ENCODE data around the gene UNC5C. TPM values are rescaled to one million over a fixed set of nuclear protein-coding genes. Genes with fewer than 3 reads are reported as not detected.

The UNC5C gene
- total RNA-seq, 1 donor from 2014 or later = 2.0 TPM

GRCh38 chr4:95377366-95377900 is 171.3 kb downstream of the UNC5C start:
- no peak for TF ChIP-seq CTCF (IDR thresholded peaks at IDR 0.05; ENCODE audit: borderline replicate concordance)
- intact Hi-C loops (cut with micrococcal nuclease) = no loop called here
- Histone ChIP-seq H3K4me1 (no peaks in the 10 kb centered on the region), H3K36me3 (no peaks in the 10 kb centered on the region), H3K9me3 (replicated peaks) (no peaks in the 10 kb centered on the region), H3K4me3 (no peak overlapping the region), H3K27me3 (ENCODE audit: low read depth) (no peaks in the 10 kb centered on the region), H3K27ac (replicated peaks) (no peak overlapping the region)
- no peak for DNase-seq

GRCh38 chr4:95371476-95372224 is 177.1 kb downstream of the UNC5C start:
- Histone ChIP-seq H3K4me1 (no peaks in the 10 kb centered on the region), H3K27me3 (ENCODE audit: low read depth) (no peaks in the 10 kb centered on the region), H3K9me3 (replicated peaks) (no peaks in the 10 kb centered on the region), H3K27ac (replicated peaks) (no peak overlapping the region), H3K4me3 (no peak overlapping the region), H3K36me3 (no peaks in the 10 kb centered on the region)
- TF ChIP-seq CTCF (IDR thresholded peaks at IDR 0.05; ENCODE audit: borderline replicate concordance) = no peak
- no peak for DNase-seq
- intact Hi-C loops (cut with micrococcal nuclease) = no loop called here

- H3K27ac ChIP-seq (replicated peaks) = no peak overlapping the region
- no peaks in the 10 kb centered on the region for H3K27me3 ChIP-seq (ENCODE audit: low read depth)
- H3K9me3 ChIP-seq (replicated peaks) = no peaks in the 10 kb centered on the region
- no peaks in the 10 kb centered on the region for H3K36me3 ChIP-seq
- DNase-seq = no peak
- intact Hi-C loops (cut with micrococcal nuclease) = no loop called here
- TF ChIP-seq CTCF (IDR thresholded peaks at IDR 0.05; ENCODE audit: borderline replicate concordance) = no peak
- no peak overlapping the region for H3K4me3 ChIP-seq
- peaks cover 7% of the 10 kb centered on the region for H3K4me1 ChIP-seq
These were observed 180.9 kb downstream of the UNC5C start for GRCh38 chr4:95367824-95368223.

- intact Hi-C loops (cut with micrococcal nuclease) = no loop called here
These were observed 184.8 kb downstream of the UNC5C start for GRCh38 chr4:95363966-95364365.

GRCh38 chr4:95363559-95363925 is 185.2 kb downstream of the UNC5C start:
- H3K4me3 ChIP-seq = no peak overlapping the region
- no peaks in the 10 kb centered on the region for H3K27me3 ChIP-seq (ENCODE audit: low read depth)
- H3K4me1 ChIP-seq = peaks cover 7% of the 10 kb centered on the region
- no peaks in the 10 kb centered on the region for H3K9me3 ChIP-seq (replicated peaks)
- DNase-seq = no peak
- H3K36me3 ChIP-seq = no peaks in the 10 kb centered on the region
- H3K27ac ChIP-seq (replicated peaks) = no peak overlapping the region
- no peak for TF ChIP-seq CTCF (IDR thresholded peaks at IDR 0.05; ENCODE audit: borderline replicate concordance)
- intact Hi-C loops (cut with micrococcal nuclease) = no loop called here

More at GRCh38 chr4:95363966-95364365, 184.8 kb downstream of the UNC5C start:
- peaks cover 7% of the 10 kb centered on the region for H3K4me1 ChIP-seq
- no peak overlapping the region for H3K27ac ChIP-seq (replicated peaks)
- no peaks in the 10 kb centered on the region for H3K27me3 ChIP-seq (ENCODE audit: low read depth)
- DNase-seq = no peak
- no peak overlapping the region for H3K4me3 ChIP-seq
- H3K36me3 ChIP-seq = no peaks in the 10 kb centered on the region
- H3K9me3 ChIP-seq (replicated peaks) = no peaks in the 10 kb centered on the region
- no peak for TF ChIP-seq CTCF (IDR thresholded peaks at IDR 0.05; ENCODE audit: borderline replicate concordance)

Data from left ventricle myocardium inferior (tissue), 1 donor.